HEK293 (cell line): ENCODE measurements around the gene RNF111.

Experiments used
- CTCF ChIA-PET: fragments of 350-600 bp; formaldehyde crosslinking; extraction: SDS; loops from one replicate; lab custom pipeline; 2021; ENCODE audit warnings: antibody characterized with exemption; lab: Yijun Ruan, JAX
- POLR2A ChIA-PET: fragments of 300-600 bp; formaldehyde crosslinking; extraction: SDS; loops from one replicate; lab custom pipeline; 2020; ENCODE audit warnings: antibody characterized with exemption, inconsistent platforms; lab: Yijun Ruan, JAX
- H3K27ac ChIP-seq: fragments of 200-500 bp; sonication (Bioruptor generic); 2 replicates; pipeline ENCODE4 v1.5.1; 2014; ENCODE audit warnings: low read depth, low read length, control low read depth, inconsistent platforms; ENCODE audit errors: extremely low read depth
- H3K36me3 ChIP-seq, 2 experiments: fragments of 200-500 bp in 1 of 2; sonication (Bioruptor generic) in 1 of 2; 1 replicate in 1 of 2; 2 replicates in 1 of 2; pipeline ENCODE4 v1.5.1; 2014 to 2017; ENCODE audit warnings: inconsistent platforms in 2 of 2, low read length in 2 of 2; ENCODE audit not compliant: control insufficient read depth in 2 of 2, insufficient read depth in 1 of 2
- H3K4me1 ChIP-seq: fragments of 200-500 bp; sonication (Bioruptor generic); 2 replicates; pipeline ENCODE4 v1.5.1; 2014; ENCODE audit warnings: mild to moderate bottlenecking, low read length, inconsistent platforms; ENCODE audit not compliant: control insufficient read depth, insufficient read depth
- H3K4me3 ChIP-seq: 2 replicates; pipeline ENCODE4 v1.5.1; 2011; ENCODE audit warnings: low read depth, mild to moderate bottlenecking, control low read depth, low read length, moderate library complexity
- H3K9me3 ChIP-seq: fragments of 200-500 bp; sonication (Bioruptor generic); 2 replicates; pipeline ENCODE4 v1.5.1; 2014; ENCODE audit warnings: low read depth, low read length, inconsistent platforms; ENCODE audit not compliant: control insufficient read depth, insufficient read depth
- BCL6B ChIP-seq: fragments of 450-650 bp; formaldehyde crosslinking; IDR thresholded peaks from 2 replicates; pipeline ENCODE4 v1.5.1; 2017; ENCODE audit warnings: missing biosample characterization, missing genetic modification characterization
- ELK4 ChIP-seq: IDR thresholded peaks from 2 replicates; pipeline ENCODE4 v1.6.1; 2011; ENCODE audit warnings: mild to moderate bottlenecking, low read depth, low read length, borderline replicate concordance
- IKZF3 ChIP-seq: fragments of 450-650 bp; IDR thresholded peaks from 2 replicates; pipeline ENCODE4 v1.5.0; 2018; ENCODE audit warnings: missing biosample characterization, mild to moderate bottlenecking, missing genetic modification characterization, moderate library complexity
- KLF1 ChIP-seq: fragments of 450-650 bp; formaldehyde crosslinking; IDR thresholded peaks from 2 replicates; pipeline ENCODE4 v1.5.1; 2016; ENCODE audit warnings: missing biosample characterization, missing genetic modification characterization
- MEIS1 ChIP-seq: sonication (generic); formaldehyde crosslinking; IDR thresholded peaks from 2 replicates; pipeline ENCODE4 v1.8.1; 2022; ENCODE audit warnings: missing genetic modification reagents, mild to moderate bottlenecking, borderline replicate concordance
- ZBTB6 ChIP-seq: fragments of 450-650 bp; formaldehyde crosslinking; IDR thresholded peaks from 2 replicates; pipeline ENCODE4 v1.5.1; 2017; ENCODE audit warnings: missing biosample characterization, missing genetic modification characterization
- ZNF114 ChIP-seq: fragments of 450-650 bp; formaldehyde crosslinking; IDR thresholded peaks from 2 replicates; pipeline ENCODE4 v1.5.0; 2017; ENCODE audit warnings: missing biosample characterization, missing genetic modification characterization
- ZNF133 ChIP-seq: fragments of 450-650 bp; formaldehyde crosslinking; IDR thresholded peaks from 2 replicates; pipeline ENCODE4 v1.5.1; 2016; ENCODE audit warnings: missing biosample characterization, missing genetic modification characterization
- ZNF146 ChIP-seq: fragments of 450-650 bp; formaldehyde crosslinking; IDR thresholded peaks from 2 replicates; pipeline ENCODE4 v1.5.1; 2016; ENCODE audit warnings: missing biosample characterization, missing genetic modification characterization
- ZNF223 ChIP-seq: fragments of 450-650 bp; formaldehyde crosslinking; IDR thresholded peaks from 2 replicates; pipeline ENCODE4 v1.5.1; 2016; ENCODE audit warnings: missing biosample characterization, missing genetic modification characterization
- ZNF292 ChIP-seq: fragments of 450-650 bp; formaldehyde crosslinking; IDR thresholded peaks from 2 replicates; pipeline ENCODE4 v1.5.1; 2016; ENCODE audit warnings: low read depth, missing biosample characterization, missing genetic modification characterization, borderline replicate concordance
- ZNF37A ChIP-seq: fragments of 450-650 bp; IDR thresholded peaks from 2 replicates; pipeline ENCODE4 v1.5.1; 2018; ENCODE audit warnings: missing biosample characterization, missing genetic modification characterization
- ZNF48 ChIP-seq: fragments of 450-650 bp; formaldehyde crosslinking; IDR thresholded peaks from 2 replicates; pipeline ENCODE4 v1.5.1; 2016; ENCODE audit warnings: missing biosample characterization, missing genetic modification characterization
- ZNF529 ChIP-seq: fragments of 450-650 bp; formaldehyde crosslinking; IDR thresholded peaks from 2 replicates; pipeline ENCODE4 v1.5.1; 2017; ENCODE audit warnings: missing genetic modification characterization, missing biosample characterization; ENCODE audit not compliant: insufficient replicate concordance
- ZNF530 ChIP-seq: fragments of 450-650 bp; formaldehyde crosslinking; IDR thresholded peaks from 2 replicates; pipeline ENCODE4 v1.5.1; 2016; ENCODE audit warnings: low read depth, missing biosample characterization, missing genetic modification characterization
- ZNF571 ChIP-seq: fragments of 450-650 bp; formaldehyde crosslinking; IDR thresholded peaks from 2 replicates; pipeline ENCODE4 v1.5.0; 2017; ENCODE audit warnings: missing biosample characterization, missing genetic modification characterization
- ZNF677 ChIP-seq: fragments of 450-650 bp; IDR thresholded peaks from 2 replicates; pipeline ENCODE4 v1.5.0; 2018; ENCODE audit warnings: missing biosample characterization, mild to moderate bottlenecking, missing genetic modification characterization, moderate library complexity
- ZNF701 ChIP-seq: fragments of 450-650 bp; formaldehyde crosslinking; IDR thresholded peaks from 2 replicates; pipeline ENCODE4 v1.5.1; 2016; ENCODE audit warnings: missing biosample characterization, missing genetic modification characterization
- ZNF747 ChIP-seq: fragments of 450-650 bp; formaldehyde crosslinking; IDR thresholded peaks from 2 replicates; pipeline ENCODE4 v1.5.1; 2016; ENCODE audit warnings: missing biosample characterization, missing genetic modification characterization
- ZNF76 ChIP-seq: fragments of 450-650 bp; formaldehyde crosslinking; IDR thresholded peaks from 2 replicates; pipeline ENCODE4; 2016; ENCODE audit warnings: low read depth, missing biosample characterization, missing genetic modification characterization, borderline replicate concordance
- ZNF830 ChIP-seq: fragments of 450-650 bp; IDR thresholded peaks from 2 replicates; pipeline ENCODE4 v1.5.0; 2018; ENCODE audit warnings: missing biosample characterization, missing genetic modification characterization, low read depth, mild to moderate bottlenecking, moderate library complexity
- TF ChIP-seq, protein P1 (sequence below): fragments of 450-650 bp; formaldehyde crosslinking; IDR thresholded peaks from 2 replicates; pipeline ENCODE4 v1.5.1; 2016; ENCODE audit warnings: missing biosample characterization, missing genetic modification characterization

RNF111 gene

GRCh38 chr15:59018833-59019232 lies 31.4 kb downstream of the RNF111 start:
- peaks cover 0 to 4% of the 10 kb centered on the region in 2 experiments; a peak in 2 of 3 replicates for H3K36me3 ChIP-seq
- H3K4me3 ChIP-seq, result no peak overlapping the region
- TF ChIP-seq ZNF223 (tag by site-specific recombination) (no peak), ELK4 (no peak), ZNF292 (no peak), ZBTB6 (tag by site-specific recombination) (no peak), ZNF48 (no peak), ZNF677 (tag by site-specific recombination) (no peak), ZNF530 (tag by site-specific recombination) (no peak), BCL6B (tag by site-specific recombination) (no peak), ZNF830 (no peak), ZNF747 (tag by site-specific recombination) (no peak), ZNF114 (tag by site-specific recombination) (no peak), MEIS1 (CRISPR knock-in tag) (no peak), ZNF37A (tag by site-specific recombination) (no peak), ZNF76 (tag by site-specific recombination) (no peak), ZNF133 (tag by site-specific recombination) (no peak)
- TF ChIP-seq, protein P1, sequence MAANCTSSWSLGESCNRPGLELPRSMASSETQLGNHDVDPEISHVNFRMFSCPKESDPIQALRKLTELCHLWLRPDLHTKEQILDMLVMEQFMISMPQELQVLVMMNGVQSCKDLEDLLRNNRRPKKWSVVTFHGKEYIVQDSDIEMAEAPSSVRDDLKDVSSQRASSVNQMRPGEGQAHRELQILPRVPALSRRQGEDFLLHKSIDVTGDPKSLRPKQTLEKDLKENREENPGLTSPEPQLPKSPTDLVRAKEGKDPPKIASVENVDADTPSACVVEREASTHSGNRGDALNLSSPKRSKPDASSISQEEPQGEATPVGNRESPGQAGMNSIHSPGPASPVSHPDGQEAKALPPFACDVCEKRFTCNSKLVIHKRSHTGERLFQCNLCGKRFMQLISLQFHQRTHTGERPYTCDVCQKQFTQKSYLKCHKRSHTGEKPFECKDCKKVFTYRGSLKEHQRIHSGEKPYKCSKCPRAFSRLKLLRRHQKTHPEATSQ, result no peak
- no peak overlapping the region for H3K27ac ChIP-seq
- CTCF ChIA-PET, result no interaction called here
- H3K4me1 ChIP-seq, result no peaks in the 10 kb centered on the region
- H3K9me3 ChIP-seq, result no peaks in the 10 kb centered on the region
- POLR2A ChIA-PET, result no interaction called here

DNA sequence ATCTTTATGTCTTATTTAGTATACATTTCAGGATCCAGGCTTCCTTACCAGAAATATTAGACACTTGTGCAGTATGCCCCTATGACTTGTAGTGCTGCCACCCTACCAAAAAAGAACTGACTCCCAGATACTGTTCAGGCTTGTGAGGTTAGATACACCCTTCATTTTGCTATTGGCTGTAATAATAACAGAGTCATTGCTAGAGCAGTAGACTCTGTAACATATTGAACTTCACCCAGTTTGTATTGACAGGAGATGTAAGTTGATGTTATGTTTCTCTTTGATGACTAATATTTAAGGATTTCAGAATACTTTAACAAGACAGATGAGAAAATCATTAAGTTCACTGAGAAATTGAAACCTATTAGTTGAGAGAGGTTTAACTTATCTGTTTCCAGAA lies 32.9 kb downstream of the RNF111 start:
- no peaks in the 10 kb centered on the region for H3K9me3 ChIP-seq
- H3K4me1 ChIP-seq, result no peaks in the 10 kb centered on the region
- CTCF ChIA-PET, result no interaction called here
- no peak overlapping the region for H3K27ac ChIP-seq
- no peak overlapping the region for H3K4me3 ChIP-seq
- POLR2A ChIA-PET, result no interaction called here
- peaks cover 0 to 7% of the 10 kb centered on the region in 2 experiments; a peak in 2 of 3 replicates for H3K36me3 ChIP-seq
- no peak for TF ChIP-seq ZNF146 (tag by site-specific recombination)
- TF ChIP-seq KLF1 (tag by site-specific recombination), result no peak
- no peak for TF ChIP-seq ZNF701

GRCh38 chr15:59022188-59022587 lies 34.7 kb downstream of the RNF111 start:
- no peak overlapping the region for H3K27ac ChIP-seq
- H3K36me3 ChIP-seq, result peaks cover 0 to 3% of the 10 kb centered on the region in 2 experiments; a peak in 2 of 3 replicates
- ChIA-PET CTCF (no interaction called here), POLR2A (no interaction called here)
- TF ChIP-seq, protein P1, result no peak
- TF ChIP-seq ZNF529 (tag by site-specific recombination) (no peak), ZNF571 (tag by site-specific recombination) (no peak), ZNF37A (tag by site-specific recombination) (no peak), IKZF3 (tag by site-specific recombination) (no peak), ZNF146 (tag by site-specific recombination) (no peak), ZNF830 (no peak)
- H3K9me3 ChIP-seq, result no peaks in the 10 kb centered on the region
- H3K4me1 ChIP-seq, result no peaks in the 10 kb centered on the region
- H3K4me3 ChIP-seq, result no peak overlapping the region
